Retinal pigment epithelial cell (primary cell): Measurements from ENCODE around the gene TMEM131L.
"Not testable (repeated sequence)": the region's sequence is repeated elsewhere in the genome, so short reads cannot be mapped to it uniquely, and the experiment has no call there.

ENCODE experiments used
- DNase-seq: peaks from one replicate; pipeline ENCODE4 v3.0.0-alpha.2; 2010; ENCODE audit warnings: low read depth
- H3K4me3 ChIP-seq: 2 replicates; pipeline ENCODE4 v1.5.1; 2011; ENCODE audit warnings: mild to moderate bottlenecking, low read length, control low read depth, moderate library complexity
- CTCF ChIP-seq: conservative IDR thresholded peaks from 2 replicates; pipeline ENCODE4 v1.5.1; 2011; ENCODE audit warnings: low read depth, low read length, control low read depth, inconsistent platforms

TMEM131L gene

GRCh38 chr4:153545822-153546221 is 79.7 kb downstream of the TMEM131L start:
- TF ChIP-seq CTCF = no peak
- no peak for DNase-seq
- no peak overlapping the region for H3K4me3 ChIP-seq

GRCh38 chr4:153546280-153546679 is 80.1 kb downstream of the TMEM131L start:
- no peak for TF ChIP-seq CTCF
- DNase-seq = no peak
- H3K4me3 ChIP-seq = no peak overlapping the region

- DNase-seq = no peak
- TF ChIP-seq CTCF = no peak
Measured at GRCh38 chr4:153547520-153547919, 81.4 kb downstream of the TMEM131L start.

GRCh38 chr4:153548907-153549306 is 82.7 kb downstream of the TMEM131L start:
- not testable (repeated sequence) for H3K4me3 ChIP-seq, DNase-seq

More at GRCh38 chr4:153547520-153547919, 81.4 kb downstream of the TMEM131L start:
- H3K4me3 ChIP-seq = no peak overlapping the region

GRCh38 chr4:153549405-153549804 is 83.2 kb downstream of the TMEM131L start:
- DNase-seq = no peak
- H3K4me3 ChIP-seq = no peak overlapping the region
- no peak for TF ChIP-seq CTCF

GRCh38 chr4:153553155-153553818 is 87.1 kb downstream of the TMEM131L start:
- no peak for DNase-seq
- no peak for TF ChIP-seq CTCF
- no peak overlapping the region for H3K4me3 ChIP-seq

GRCh38 chr4:153553819-153554170 is 87.6 kb downstream of the TMEM131L start:
- DNase-seq = no peak
- TF ChIP-seq CTCF = no peak
- no peak overlapping the region for H3K4me3 ChIP-seq
